GM21423 (cell line): ENCODE results near the gene MTUS2.

Source experiments
- ATAC-seq: cut with Tn5 transposase; IDR thresholded peaks from one replicate; pipeline ENCODE4 v1.9.1; 2021; ENCODE audit warnings: mild to moderate bottlenecking, moderate library complexity; ENCODE audit not compliant: unreplicated experiment

Gene MTUS2

GRCh38 chr13:29436721-29437280, 616.7 kb downstream of the MTUS2 start:
- no peak for ATAC-seq

- no peak for ATAC-seq
These were observed 618.6 kb downstream of the MTUS2 start for GRCh38 chr13:29438769-29439168.

- ATAC-seq: no peak
These were observed 619.7 kb downstream of the MTUS2 start for GRCh38 chr13:29439601-29440388.

GRCh38 chr13:29441306-29441705, 621.2 kb downstream of the MTUS2 start:
- ATAC-seq: no peak

- no peak for ATAC-seq
These were observed 625.9 kb downstream of the MTUS2 start for GRCh38 chr13:29446016-29446415.

GRCh38 chr13:29448174-29448573, 628.0 kb downstream of the MTUS2 start:
- no peak for ATAC-seq

- no peak for ATAC-seq
These were observed 629.6 kb downstream of the MTUS2 start for GRCh38 chr13:29449726-29450125.

GRCh38 chr13:29451976-29452375, 631.8 kb downstream of the MTUS2 start:
- no peak for ATAC-seq

- ATAC-seq: no peak
These were observed 632.9 kb downstream of the MTUS2 start for GRCh38 chr13:29452773-29453616.

- no peak for ATAC-seq
These were observed 633.5 kb downstream of the MTUS2 start for GRCh38 chr13:29453617-29454011.

- peak; percentile 62 for ATAC-seq
These were observed 634.9 kb downstream of the MTUS2 start for GRCh38 chr13:29454931-29455481.

GRCh38 chr13:29456419-29456818, 636.3 kb downstream of the MTUS2 start:
- no peak for ATAC-seq

- ATAC-seq: no peak
These were observed 637.2 kb downstream of the MTUS2 start for GRCh38 chr13:29457299-29457698.

GRCh38 chr13:29458419-29458818, 638.3 kb downstream of the MTUS2 start:
- no peak for ATAC-seq

GRCh38 chr13:29459813-29460355, 639.7 kb downstream of the MTUS2 start:
- no peak for ATAC-seq

GRCh38 chr13:29464105-29464679, 644.1 kb downstream of the MTUS2 start:
- no peak for ATAC-seq

GRCh38 chr13:29465741-29466293, 645.7 kb downstream of the MTUS2 start:
- ATAC-seq: no peak

- ATAC-seq: no peak
These were observed 651.4 kb downstream of the MTUS2 start for GRCh38 chr13:29471551-29471950.

GRCh38 chr13:29472332-29472961, 652.3 kb downstream of the MTUS2 start:
- ATAC-seq: no peak

GRCh38 chr13:29473166-29473565, 653.0 kb downstream of the MTUS2 start:
- no peak for ATAC-seq
